ENCODE results near the gene CNR2. TPM values are rescaled to one million over a fixed set of nuclear protein-coding genes. Genes with fewer than 3 reads are reported as not detected.

CNR2 gene
- total and polyA plus RNA-seq, 2 of the 4 experiments (the other 2 are of a cell fraction): not detected

GRCh38 chr1:23922321-23922943 lies 9.3 kb upstream of the CNR2 start:
- no peak for DNase-seq
- POLR2A ChIA-PET (ENCODE audit: unreplicated experiment): no interaction called here

More at GRCh38 chr1:23922321-23922943, 9.3 kb upstream of the CNR2 start:
- 100% methylated on average over 1 of the region's 8 CpGs; no CpG with 5 or more reads in 1 of the 2 experiments for WGBS, 2 experiments (ENCODE audit: extremely low coverage in 2 of 2, insufficient read length in 1 of 2)
- Histone ChIP-seq H3K23ac (ENCODE audit: low read depth, low read length) (no peak overlapping the region), H2BK120ac (ENCODE audit: low read depth, low read length) (no peak overlapping the region), H3K9me3 (ENCODE audit: control insufficient read depth, insufficient read depth, low read length) (no peaks in the 10 kb centered on the region), H3K36me3 (ENCODE audit: control insufficient read depth, insufficient read depth, low read length) (no peaks in the 10 kb centered on the region), H3K9ac (ENCODE audit: low read depth, low read length) (no peak overlapping the region), H2AFZ (replicated peaks; ENCODE audit: low read length, poor library complexity) (no peak overlapping the region), H3K56ac (ENCODE audit: extremely low read depth, insufficient read depth, low read length) (no peak overlapping the region), H3K79me1 (ENCODE audit: low read depth in 1 of 2, low read length in 2 of 2) (no peaks in the 10 kb centered on the region), H2AK5ac (ENCODE audit: low read depth, low read length) (no peak overlapping the region), H3K4me2 (ENCODE audit: low read depth, low read length) (no peak overlapping the region), H2AK9ac (replicated peaks; ENCODE audit: low read depth, low read length, poor library complexity) (no peak overlapping the region), H3K27me3 (ENCODE audit: control insufficient read depth, insufficient read depth, low read length) (peaks cover 14% of the 10 kb centered on the region), H4K8ac (ENCODE audit: low read depth in 2 of 2, low read length in 2 of 2) (no peak overlapping the region), H2BK20ac (ENCODE audit: low read depth, low read length) (no peak overlapping the region), H3K9me1 (ENCODE audit: insufficient read depth, low read length) (no peaks in the 10 kb centered on the region), H4K91ac (ENCODE audit: insufficient read depth, low read depth, low read length) (no peak overlapping the region), H3K18ac (ENCODE audit: low read depth, low read length) (no peak overlapping the region), H4K20me1 (ENCODE audit: insufficient read depth, low read length) (no peaks in the 10 kb centered on the region), H2BK15ac (ENCODE audit: low read depth, low read length) (no peak overlapping the region), H3K4ac (ENCODE audit: low read depth, low read length) (no peak overlapping the region), H3K27ac (ENCODE audit: insufficient read depth, low read length) (no peak overlapping the region), H4K5ac (ENCODE audit: low read depth, low read length) (no peak overlapping the region), H2BK5ac (ENCODE audit: low read depth, low read length, poor library complexity, severe bottlenecking) (no peak overlapping the region), H3K4me3 (ENCODE audit: insufficient read depth, low read depth, low read length) (no peak overlapping the region), H3K14ac (replicated peaks; ENCODE audit: low read depth, low read length) (no peak overlapping the region), H3K4me1 (ENCODE audit: control insufficient read depth, insufficient read depth, low read length) (peaks cover 2% of the 10 kb centered on the region; the same call in 1 of the 2 replicates)
- in situ Hi-C loops (cut with MboI; ENCODE audit: low sequenced_read_pairs) (no loop called here), dilution Hi-C loops (cut with HindIII; ENCODE audit: low sequenced_read_pairs, unreplicated experiment) (no loop called here), intact Hi-C loops (cut with micrococcal nuclease) (no loop called here)
- no peak for ATAC-seq (ENCODE audit: low read depth)
- CTCF ChIA-PET: no interaction called here
- TF ChIP-seq RCOR1 (IDR thresholded peaks at IDR 0.05; ENCODE audit: insufficient replicate concordance, low read length) (no peak), CTCF (conservative IDR thresholded peaks at IDR 0.05; ENCODE audit: low read depth, low read length) (no peak), MAFK (IDR thresholded peaks at IDR 0.05; ENCODE audit: low read depth, low read length) (no peak), RAD21 (IDR thresholded peaks at IDR 0.05; ENCODE audit: low read length) (no peak), MXI1 (IDR thresholded peaks at IDR 0.05; ENCODE audit: borderline replicate concordance, low read depth, low read length) (no peak), FOS (IDR thresholded peaks at IDR 0.05; ENCODE audit: low read depth, low read length) (no peak), BHLHE40 (IDR thresholded peaks at IDR 0.05; ENCODE audit: low read depth, low read length) (no peak), NFE2L2 (IDR thresholded peaks at IDR 0.05; ENCODE audit: low read depth, low read length) (no peak), ELK1 (IDR thresholded peaks at IDR 0.05; ENCODE audit: borderline replicate concordance, low read depth, low read length) (no peak), MAZ (IDR thresholded peaks at IDR 0.05; ENCODE audit: borderline replicate concordance, low read depth, low read length) (no peak), SMC3 (IDR thresholded peaks at IDR 0.05; ENCODE audit: low read depth, low read length) (no peak), CHD1 (IDR thresholded peaks at IDR 0.05; ENCODE audit: low read depth, low read length) (no peak), POLR2A (IDR thresholded peaks at IDR 0.05; ENCODE audit: low read depth, low read length) (no peak), USF2 (IDR thresholded peaks at IDR 0.05; ENCODE audit: low read depth, low read length) (no peak), RFX5 (IDR thresholded peaks at IDR 0.05; ENCODE audit: low read depth, low read length) (no peak), CEBPB (IDR thresholded peaks at IDR 0.05; ENCODE audit: low read depth, low read length) (no peak)
- no TSS peak for BruUV-seq (replicated peaks)
